NT2/D1 (cell line): ENCODE results near the gene KLHL29.

ENCODE experiments used
- DNase-seq: peaks from one replicate; pipeline ENCODE4 v3.0.0-alpha.2; 2011; ENCODE audit warnings: low read depth, low spot score
- H3K27me3 ChIP-seq: 2 replicates; pipeline ENCODE4 v1.6.0; 2011; ENCODE audit warnings: mild to moderate bottlenecking; ENCODE audit not compliant: insufficient read length, insufficient read depth
- H3K36me3 ChIP-seq: 2 replicates; pipeline ENCODE4 v1.6.1; 2011; ENCODE audit warnings: mild to moderate bottlenecking, low read length, mixed read lengths; ENCODE audit not compliant: insufficient read depth, insufficient read length
- H3K4me1 ChIP-seq: 2 replicates; pipeline ENCODE4 v1.5.1; 2011; ENCODE audit not compliant: insufficient read depth, insufficient read length
- H3K4me3 ChIP-seq: 2 replicates; pipeline ENCODE4 v1.5.1; 2011; ENCODE audit warnings: low read depth; ENCODE audit not compliant: insufficient read length
- H3K9ac ChIP-seq: 2 replicates; pipeline ENCODE4 v1.6.0; 2011; ENCODE audit warnings: low read depth; ENCODE audit not compliant: insufficient read length
- H3K9me3 ChIP-seq: 2 replicates; pipeline ENCODE4 v1.5.1; 2011; ENCODE audit warnings: mild to moderate bottlenecking, low read length; ENCODE audit not compliant: insufficient read depth
- SUZ12 ChIP-seq: IDR thresholded peaks from 2 replicates; pipeline ENCODE4 v1.6.1; 2011; ENCODE audit not compliant: insufficient read length, insufficient read depth; ENCODE audit errors: extremely low read depth
- YY1 ChIP-seq: IDR thresholded peaks from 2 replicates; pipeline ENCODE4 v1.6.1; 2011; ENCODE audit not compliant: insufficient read length, insufficient read depth
- ZNF274 ChIP-seq: IDR thresholded peaks from 2 replicates; pipeline ENCODE4 v1.6.1; 2011; ENCODE audit warnings: mild to moderate bottlenecking, low read depth, low read length

KLHL29 gene

GRCh38 chr2:23706613-23707078, 321.7 kb downstream of the KLHL29 start:
- Histone ChIP-seq H3K36me3 (peaks cover 13% of the 10 kb centered on the region), H3K9me3 (no peaks in the 10 kb centered on the region), H3K27me3 (no peaks in the 10 kb centered on the region)

GRCh38 chr2:23707096-23707495, 322.1 kb downstream of the KLHL29 start:
- no peak for TF ChIP-seq SUZ12
- TF ChIP-seq YY1 = no peak
- TF ChIP-seq ZNF274 = no peak

More at GRCh38 chr2:23706613-23707078, 321.7 kb downstream of the KLHL29 start:
- Histone ChIP-seq H3K4me1 (peaks cover 2% of the 10 kb centered on the region), H3K9ac (no peak overlapping the region), H3K4me3 (no peak overlapping the region)
- DNase-seq = no peak
- TF ChIP-seq ZNF274 (no peak), SUZ12 (no peak), YY1 (no peak)

GRCh38 chr2:23708771-23709170, 323.8 kb downstream of the KLHL29 start:
- TF ChIP-seq YY1 = no peak
- TF ChIP-seq ZNF274 = no peak
- TF ChIP-seq SUZ12 = no peak
- Histone ChIP-seq H3K4me3 (no peak overlapping the region), H3K36me3 (peaks cover 13% of the 10 kb centered on the region), H3K9ac (no peak overlapping the region), H3K27me3 (no peaks in the 10 kb centered on the region), H3K4me1 (no peaks in the 10 kb centered on the region), H3K9me3 (no peaks in the 10 kb centered on the region)
- no peak for DNase-seq

More at GRCh38 chr2:23707096-23707495, 322.1 kb downstream of the KLHL29 start:
- no peak overlapping the region for H3K4me3 ChIP-seq
- no peaks in the 10 kb centered on the region for H3K27me3 ChIP-seq
- H3K36me3 ChIP-seq = peaks cover 13% of the 10 kb centered on the region
- no peaks in the 10 kb centered on the region for H3K9me3 ChIP-seq
- H3K9ac ChIP-seq = no peak overlapping the region
- H3K4me1 ChIP-seq = peaks cover 2% of the 10 kb centered on the region
- no peak for DNase-seq

- H3K4me3 ChIP-seq = no peak overlapping the region
- H3K9me3 ChIP-seq = no peaks in the 10 kb centered on the region
- no peaks in the 10 kb centered on the region for H3K27me3 ChIP-seq
- no peak for DNase-seq
- no peaks in the 10 kb centered on the region for H3K4me1 ChIP-seq
- H3K36me3 ChIP-seq = peaks cover 13% of the 10 kb centered on the region
- no peak overlapping the region for H3K9ac ChIP-seq
- TF ChIP-seq ZNF274 = no peak
These were observed 324.3 kb downstream of the KLHL29 start for GRCh38 chr2:23709311-23709710.

- Histone ChIP-seq H3K27me3 (no peaks in the 10 kb centered on the region), H3K9me3 (no peaks in the 10 kb centered on the region), H3K9ac (no peak overlapping the region), H3K4me3 (no peak overlapping the region), H3K4me1 (no peaks in the 10 kb centered on the region), H3K36me3 (peaks cover 4% of the 10 kb centered on the region)
- DNase-seq = peak; percentile 87
- TF ChIP-seq ZNF274 (no peak), SUZ12 (no peak), YY1 (no peak)
These were observed 327.2 kb downstream of the KLHL29 start for GRCh38 chr2:23711979-23712755.

GRCh38 chr2:23712756-23713151, 327.8 kb downstream of the KLHL29 start:
- H3K36me3 ChIP-seq = peaks cover 2% of the 10 kb centered on the region
- H3K4me1 ChIP-seq = no peaks in the 10 kb centered on the region
- H3K9me3 ChIP-seq = no peaks in the 10 kb centered on the region
- no peak overlapping the region for H3K4me3 ChIP-seq
- peak overlapping the region; percentile 44 for H3K9ac ChIP-seq
- TF ChIP-seq SUZ12 = no peak
- TF ChIP-seq ZNF274 = no peak
- TF ChIP-seq YY1 = no peak
- no peaks in the 10 kb centered on the region for H3K27me3 ChIP-seq
- no peak for DNase-seq

- Histone ChIP-seq H3K4me3 (no peak overlapping the region), H3K36me3 (no peaks in the 10 kb centered on the region), H3K27me3 (no peaks in the 10 kb centered on the region), H3K4me1 (no peaks in the 10 kb centered on the region), H3K9ac (no peak overlapping the region), H3K9me3 (no peaks in the 10 kb centered on the region)
- no peak for TF ChIP-seq ZNF274
- no peak for TF ChIP-seq SUZ12
- TF ChIP-seq YY1 = no peak
- DNase-seq = no peak
These were observed 328.4 kb downstream of the KLHL29 start for GRCh38 chr2:23713351-23713750.
